HEK293 (cell line): ENCODE results near the gene SNAPC5.

ENCODE experiments used
- CTCF ChIP-seq: fragments of 450-650 bp; formaldehyde crosslinking; IDR thresholded peaks from 2 replicates; pipeline ENCODE4 v1.5.1; 2016; ENCODE audit warnings: missing biosample characterization, missing genetic modification characterization
- ZNF707 ChIP-seq: fragments of 450-650 bp; formaldehyde crosslinking; IDR thresholded peaks from 2 replicates; pipeline ENCODE4 v1.5.1; 2016; ENCODE audit warnings: missing biosample characterization, missing genetic modification characterization
- ZNF768 ChIP-seq: fragments of 450-650 bp; formaldehyde crosslinking; IDR thresholded peaks from 2 replicates; pipeline ENCODE4 v1.5.1; 2018; ENCODE audit warnings: missing biosample characterization, mild to moderate bottlenecking, missing genetic modification characterization

- TF ChIP-seq ZNF768: no peak
- no peak for TF ChIP-seq CTCF (tag by site-specific recombination)
- TF ChIP-seq ZNF707 (tag by site-specific recombination): no peak
Observed at GRCh38 chr15:66474963-66475362, 22.6 kb downstream of the SNAPC5 start.
